ENCODE measurements around the gene FKBP1B.
"Not testable (repeated sequence)": the region's sequence is repeated elsewhere in the genome, so short reads cannot be mapped to it uniquely, and the experiment has no call there.

The FKBP1B gene

DNA sequence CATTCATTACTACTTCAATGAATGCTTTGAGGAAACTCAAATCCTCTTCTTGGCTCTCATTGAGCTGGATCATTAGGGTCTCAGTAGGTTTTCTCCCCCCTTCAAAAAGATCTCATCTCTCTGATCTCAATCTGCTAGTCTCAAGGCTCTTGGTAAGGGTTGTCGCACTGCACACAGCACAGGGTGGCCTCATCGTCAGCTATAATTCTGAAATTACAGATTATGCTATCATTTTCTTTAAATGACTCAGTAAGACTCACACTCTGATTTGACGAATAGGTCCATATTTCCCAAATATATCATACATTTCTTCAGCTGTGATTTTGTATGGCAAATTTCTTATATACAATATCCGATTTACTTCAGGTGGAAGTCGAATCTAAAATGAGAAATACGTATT is 24.3 kb downstream of the FKBP1B start:
- DNase-seq: no peak

DNA sequence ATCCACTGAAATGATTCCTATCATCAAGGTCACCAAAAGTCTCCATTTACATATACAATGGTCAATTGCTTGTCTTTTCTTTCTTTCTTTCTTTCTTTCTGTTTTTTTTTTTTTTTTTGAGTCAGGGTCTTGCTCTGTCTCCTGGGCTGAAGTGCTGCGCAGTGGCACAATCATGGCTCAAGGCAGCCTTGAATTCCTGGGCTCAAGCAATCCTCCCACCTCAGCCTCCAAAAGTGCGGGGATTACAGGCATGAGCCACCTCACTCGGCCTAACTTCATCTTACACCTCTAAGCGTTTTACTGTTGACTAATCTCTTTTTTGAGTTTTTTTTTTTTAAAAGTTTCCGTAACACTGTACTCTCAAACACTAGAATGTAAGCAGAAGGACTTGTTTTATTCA is 25.7 kb downstream of the FKBP1B start:
- no peak for DNase-seq

DNA sequence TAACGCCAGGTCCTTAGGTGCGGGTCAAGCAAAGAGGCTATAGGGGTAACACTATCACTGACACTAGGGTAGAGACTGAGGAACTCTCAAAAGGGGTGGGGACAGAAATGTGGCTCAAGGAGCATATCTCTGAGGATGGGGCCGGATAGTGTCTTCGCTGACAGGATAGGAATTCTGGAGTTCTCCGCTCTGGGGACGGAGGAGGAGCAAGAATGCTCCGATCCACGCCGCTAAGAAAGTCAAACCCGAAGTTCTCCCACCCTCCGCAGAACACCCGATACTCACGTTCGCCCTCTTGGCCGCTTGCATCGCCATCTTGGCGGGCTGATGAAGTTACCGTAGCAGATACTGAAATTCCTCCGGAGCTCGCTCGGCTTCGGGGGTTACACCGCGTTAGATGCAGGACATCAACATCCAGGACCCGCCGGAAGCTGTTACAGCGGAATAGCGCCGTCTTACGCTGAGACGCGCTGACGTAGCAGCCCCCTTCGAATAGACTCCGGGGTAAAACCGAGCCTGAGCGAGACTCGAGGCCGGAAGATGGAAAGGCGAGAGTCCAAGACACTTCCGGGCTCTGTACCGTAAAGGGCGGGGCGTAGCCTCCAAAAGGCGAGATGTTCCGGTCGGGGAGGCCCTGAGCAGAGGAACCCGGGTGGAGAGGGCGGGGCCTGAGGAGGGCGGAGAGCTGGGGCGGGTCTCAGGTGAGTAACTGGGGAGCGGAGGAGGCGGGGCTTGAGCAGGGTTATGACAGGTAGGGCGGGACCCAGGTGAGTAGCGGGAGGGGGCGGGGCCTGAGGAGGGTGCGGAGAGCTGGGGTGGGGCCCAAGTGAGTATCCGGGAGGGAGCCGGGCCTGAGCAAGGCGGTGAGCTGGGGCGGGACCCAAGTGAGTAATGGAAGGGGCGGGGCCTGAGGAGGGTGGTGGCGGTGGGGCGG is 26.6 kb downstream of the FKBP1B start, which contains the start of gene SF3B6:
Gene SF3B6 (minus strand): TSS at position 412 of the 934 bp plus-strand sequence. CDS start 97 bp downstream, at position 315.
- peak; percentile 100 for DNase-seq

DNA sequence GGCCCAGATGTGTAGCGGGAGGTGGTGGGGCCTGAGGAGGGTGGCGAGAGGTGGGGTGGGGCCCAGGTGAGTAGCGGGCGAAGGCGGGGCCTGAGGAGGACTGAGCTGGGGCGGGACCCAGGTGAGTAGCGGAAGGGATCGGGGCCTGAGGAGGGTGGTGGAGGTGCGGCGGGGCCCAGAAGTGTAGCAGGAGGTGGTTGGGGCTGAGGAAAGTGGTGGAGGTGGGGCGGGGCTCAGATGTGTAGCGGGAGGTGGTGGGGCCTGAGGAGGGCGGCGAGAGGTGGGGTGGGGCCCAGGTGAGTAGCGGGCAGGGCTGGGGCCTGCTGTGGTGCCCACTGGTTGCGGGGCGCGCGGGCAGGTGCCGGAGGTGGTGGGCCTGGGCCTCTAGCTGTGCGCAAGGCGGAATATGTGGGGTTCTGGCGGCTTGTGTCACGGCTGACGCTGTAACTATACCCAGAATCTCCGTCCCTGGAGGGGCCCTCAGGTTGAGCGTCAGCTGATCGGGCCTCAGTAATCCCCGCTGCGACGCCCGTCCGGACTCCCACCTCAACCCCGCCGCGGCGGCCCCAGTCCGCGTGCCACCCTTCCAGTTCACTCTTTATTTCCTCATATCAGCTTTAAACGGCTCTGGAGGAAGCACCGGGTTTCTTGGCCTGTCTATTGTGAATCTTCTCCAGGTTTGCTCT is 27.5 kb downstream of the FKBP1B start:
- DNase-seq: no peak

DNA sequence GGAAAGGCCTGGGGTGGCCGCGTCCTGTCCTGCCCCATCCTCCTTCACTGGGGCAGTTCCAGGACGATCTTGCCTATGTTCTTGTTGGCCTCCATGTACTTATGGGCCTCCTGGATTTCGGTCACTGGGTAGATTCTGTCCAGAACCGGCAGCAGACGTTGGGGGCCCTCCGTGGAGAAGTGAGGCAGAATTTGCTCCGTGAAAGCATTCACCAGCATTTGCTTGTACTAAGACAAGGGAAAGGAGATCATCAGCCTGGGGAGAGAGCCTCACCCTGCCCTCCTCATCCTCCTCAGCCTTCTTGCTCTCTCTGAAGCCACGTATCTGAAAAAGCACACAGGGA is 28.0 kb downstream of the FKBP1B start:
- DNase-seq: no peak

DNA sequence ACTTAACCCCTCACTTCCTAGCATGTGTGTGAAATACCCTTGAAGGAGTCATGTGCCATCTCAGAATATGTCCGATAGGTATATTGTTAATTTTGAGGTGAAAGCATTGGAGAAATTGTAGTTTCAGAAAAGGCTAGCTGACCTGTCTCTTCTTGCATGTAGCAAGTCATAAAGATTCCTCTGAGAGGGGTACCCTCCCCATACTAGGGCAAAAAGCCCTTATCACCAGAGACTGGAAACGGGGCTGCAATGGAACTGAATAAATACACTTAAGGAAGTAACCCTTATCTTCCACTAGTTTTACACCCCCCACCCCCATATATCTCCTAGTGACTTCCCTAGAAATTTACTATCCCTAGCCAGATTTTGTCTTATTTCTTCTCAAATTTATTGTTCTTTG is 28.3 kb downstream of the FKBP1B start:
- DNase-seq: no peak

DNA sequence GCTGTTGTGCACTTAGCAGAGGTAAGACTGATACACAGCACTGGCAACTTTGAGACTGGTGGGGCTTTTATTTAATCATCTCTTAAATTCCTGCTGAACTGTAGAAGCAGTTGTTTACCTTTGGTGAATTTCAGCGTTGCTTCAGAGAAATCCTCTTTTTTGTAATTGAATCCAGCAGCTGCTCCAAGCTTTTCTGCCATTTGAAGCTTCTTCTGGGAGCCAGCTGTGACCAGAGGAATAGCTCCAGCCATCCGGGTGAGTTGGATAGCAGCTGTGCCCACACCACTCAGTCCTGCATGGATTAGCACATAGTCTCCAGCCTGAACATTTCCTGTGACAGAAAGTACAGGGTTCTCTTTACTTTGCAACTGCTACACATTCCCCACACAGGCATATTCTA is 31.2 kb downstream of the FKBP1B start:
- DNase-seq: no peak

DNA sequence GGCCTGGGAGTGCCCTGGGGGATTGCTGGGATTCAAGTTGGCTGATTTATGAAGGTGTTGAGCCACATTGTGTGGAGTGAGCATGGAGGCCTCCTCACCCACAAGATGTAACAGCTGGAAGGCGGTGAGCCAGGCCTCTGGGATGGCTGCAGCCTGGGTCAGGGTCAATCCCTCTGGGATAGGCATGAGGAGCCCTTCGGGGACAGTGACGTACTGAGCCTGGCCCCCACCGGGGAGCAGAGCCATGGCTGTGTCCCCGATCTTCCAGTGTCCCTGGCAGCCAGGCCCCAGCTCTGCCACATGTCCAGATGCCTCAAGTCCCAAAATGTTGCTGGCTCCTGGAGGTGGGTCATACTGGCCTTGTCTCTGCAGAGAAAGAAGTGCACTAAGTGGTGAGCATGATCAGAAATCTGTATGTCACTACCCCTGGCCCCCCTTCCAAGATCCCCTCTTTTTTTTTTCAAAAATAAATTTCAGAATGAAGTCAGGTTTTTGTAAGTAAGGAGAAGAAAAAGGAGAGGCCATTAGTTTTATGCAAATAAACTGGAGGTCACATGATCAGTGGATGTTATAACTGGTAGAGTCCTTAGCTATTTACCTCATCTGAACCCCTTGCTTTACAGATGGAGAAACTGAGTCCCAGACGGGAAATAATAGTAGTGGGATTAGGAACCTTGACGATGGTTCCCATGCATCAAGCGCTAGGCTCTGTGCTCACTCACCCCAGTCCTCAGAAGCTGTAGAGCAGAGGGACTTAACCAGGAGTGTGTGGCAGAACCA is 33.4 kb downstream of the FKBP1B start:
- DNase-seq: no peak

DNA sequence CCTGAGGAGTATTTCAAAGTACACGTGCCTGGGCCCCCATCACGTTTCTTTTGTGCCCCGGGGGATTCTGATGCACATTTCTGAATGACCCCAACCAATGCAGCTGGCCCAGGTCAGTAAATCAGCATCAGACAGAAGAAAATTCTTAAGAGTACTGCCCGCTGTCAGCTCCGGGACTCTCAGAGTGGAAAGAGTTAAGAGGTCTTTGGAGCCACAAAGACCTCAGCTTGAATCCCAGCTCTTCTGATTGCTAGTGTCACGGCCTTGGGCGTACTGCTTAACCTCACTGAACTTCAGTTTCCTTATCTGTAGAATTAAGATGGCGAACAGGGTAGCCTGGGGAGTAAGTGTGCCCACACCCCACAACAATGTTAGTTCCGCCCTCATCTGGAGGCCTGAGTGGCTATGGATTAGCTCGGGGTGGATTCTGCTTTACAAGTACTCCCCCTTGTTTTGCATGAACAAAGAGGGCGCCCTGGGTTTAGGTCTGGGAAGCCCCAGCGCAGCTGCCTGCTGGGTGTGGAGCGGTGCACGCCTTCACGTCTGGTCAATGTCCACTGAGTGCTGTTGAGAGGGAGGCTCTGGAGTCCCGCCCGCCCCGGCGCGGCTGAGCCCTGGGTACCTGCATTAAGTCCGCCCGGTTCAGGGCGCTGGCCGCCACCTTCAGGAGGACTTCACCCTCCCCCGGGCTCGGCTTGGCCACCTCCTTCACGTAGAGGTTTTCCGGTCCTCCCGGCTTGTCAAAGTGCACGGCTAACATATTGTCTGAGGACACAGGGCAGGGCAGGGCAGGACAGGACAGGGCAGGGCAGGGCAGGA is 34.2 kb downstream of the FKBP1B start:
- peak; percentile 27 for DNase-seq

DNA sequence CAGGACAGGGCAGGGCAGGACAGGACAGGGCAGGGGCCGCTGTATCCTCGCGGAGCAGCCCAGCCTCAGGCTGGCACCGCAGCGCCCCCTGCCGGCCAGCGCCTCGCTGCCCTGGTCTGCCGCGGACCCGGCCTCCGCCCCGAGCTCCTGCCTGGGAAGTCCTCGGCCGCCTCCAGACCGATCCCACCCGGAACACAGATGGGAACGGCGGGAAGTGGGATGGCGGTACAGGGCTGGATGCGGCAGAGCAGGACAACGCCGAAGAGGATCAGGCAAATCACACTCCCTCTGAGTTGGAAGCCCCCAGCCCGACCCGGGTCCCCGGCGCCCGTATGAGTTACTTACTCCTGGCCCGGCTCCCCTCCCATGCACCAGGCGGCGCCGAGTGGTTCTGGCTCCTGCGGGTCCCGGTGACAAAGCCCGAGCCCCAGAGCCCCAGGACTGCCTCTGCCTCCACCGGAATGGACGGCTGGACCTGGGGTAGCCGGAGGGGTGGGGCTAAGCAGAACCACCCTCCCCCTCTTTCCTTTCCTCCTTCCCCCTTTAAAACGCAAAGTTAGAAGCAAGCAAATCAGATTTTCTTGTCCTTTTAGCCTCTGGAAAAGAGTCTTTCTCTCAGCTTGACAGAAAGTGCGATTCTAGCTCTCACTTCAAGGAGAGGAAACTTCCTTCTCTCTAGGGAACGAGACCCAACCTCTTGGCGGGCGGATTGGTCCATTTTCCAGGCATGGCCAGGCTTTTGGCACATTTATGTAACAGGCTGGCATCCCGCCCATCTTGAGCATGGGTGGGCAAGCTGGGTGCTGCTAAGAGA is 35.1 kb downstream of the FKBP1B start, which contains the start of gene TP53I3:
Gene TP53I3 (minus strand): TSS at position 449 of the 814 bp plus-strand sequence. CDS start 508 bp downstream, outside the sequence.
- DNase-seq: peak; percentile 75

DNA sequence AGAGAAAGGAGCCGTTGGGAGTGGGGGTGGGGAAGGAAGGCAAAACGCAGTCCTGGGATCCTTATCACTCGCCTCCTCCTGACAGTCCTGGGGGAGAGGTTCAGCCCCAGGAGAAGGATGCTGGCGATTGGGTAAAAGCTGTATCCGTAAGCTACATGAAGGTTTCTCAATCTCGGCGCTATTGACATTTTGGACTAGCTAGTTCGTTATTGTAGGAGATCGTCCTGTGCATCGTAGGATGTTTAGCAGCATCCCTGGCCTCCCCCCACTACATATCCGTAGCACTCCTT is 35.6 kb downstream of the FKBP1B start:
- no peak for DNase-seq

DNA sequence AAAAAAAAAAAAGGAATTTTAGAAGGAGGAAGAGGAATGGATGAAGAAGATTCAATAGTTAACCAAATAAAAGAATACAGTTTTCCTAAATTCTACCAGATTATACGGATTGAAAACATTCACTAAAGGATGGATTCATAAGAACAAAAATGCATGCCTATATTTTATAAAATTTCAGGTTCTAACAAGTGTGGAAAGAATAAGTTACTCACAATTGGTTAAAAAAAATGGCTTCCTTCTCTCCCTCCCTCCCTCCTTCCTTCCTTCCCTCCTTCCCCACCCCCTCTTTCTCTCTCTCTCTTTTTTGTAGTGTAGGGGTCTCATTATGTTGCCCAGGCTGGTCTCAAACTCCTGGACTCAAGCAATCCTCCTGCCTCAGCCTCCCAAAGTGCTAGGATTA is 36.7 kb downstream of the FKBP1B start:
- DNase-seq: no peak

DNA sequence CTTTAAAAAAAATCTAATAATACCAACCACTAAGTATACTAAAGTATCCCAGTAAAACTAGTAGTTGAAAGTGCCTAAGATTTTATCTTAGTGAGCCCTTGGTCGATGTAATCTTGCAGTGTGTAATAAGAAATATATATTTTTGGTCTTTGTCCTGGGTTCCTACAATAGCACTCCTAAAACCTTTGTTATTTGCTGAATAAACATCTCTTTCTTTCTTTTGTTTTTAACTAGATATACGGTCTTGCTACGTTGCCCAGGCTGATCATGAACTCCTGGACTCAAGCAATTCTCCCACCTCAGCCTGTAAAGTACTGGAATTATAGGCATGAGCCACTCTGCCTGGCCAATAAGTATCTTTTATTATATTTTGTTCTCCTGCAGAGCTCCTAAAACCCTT is 37.5 kb downstream of the FKBP1B start:
- no peak for DNase-seq

DNA sequence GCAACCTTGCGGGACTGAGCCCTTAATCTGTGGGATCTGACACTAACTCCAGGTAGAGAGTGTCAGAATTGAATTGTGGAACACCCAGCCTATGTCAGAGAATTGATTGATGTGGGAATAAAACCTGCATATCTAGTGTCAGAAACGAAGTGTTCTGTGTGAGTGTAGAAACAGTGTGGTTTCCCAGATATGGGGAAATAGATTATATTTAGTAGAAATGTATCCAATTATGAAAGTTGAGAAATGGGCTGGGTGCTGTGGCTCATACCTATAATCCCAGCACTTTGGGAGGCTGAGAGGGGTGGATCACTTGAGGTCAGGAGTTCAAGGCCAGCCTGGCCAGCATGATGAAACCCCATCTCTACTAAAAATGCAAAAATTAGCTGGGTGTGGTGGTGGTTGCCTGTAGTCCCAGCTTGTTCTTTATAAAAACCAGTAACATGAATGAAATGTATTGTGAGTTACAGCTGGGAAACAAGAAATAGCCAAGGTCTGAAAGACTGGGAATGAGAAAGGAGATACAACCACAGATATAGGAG is 39.3 kb downstream of the FKBP1B start:
- no peak for DNase-seq

DNA sequence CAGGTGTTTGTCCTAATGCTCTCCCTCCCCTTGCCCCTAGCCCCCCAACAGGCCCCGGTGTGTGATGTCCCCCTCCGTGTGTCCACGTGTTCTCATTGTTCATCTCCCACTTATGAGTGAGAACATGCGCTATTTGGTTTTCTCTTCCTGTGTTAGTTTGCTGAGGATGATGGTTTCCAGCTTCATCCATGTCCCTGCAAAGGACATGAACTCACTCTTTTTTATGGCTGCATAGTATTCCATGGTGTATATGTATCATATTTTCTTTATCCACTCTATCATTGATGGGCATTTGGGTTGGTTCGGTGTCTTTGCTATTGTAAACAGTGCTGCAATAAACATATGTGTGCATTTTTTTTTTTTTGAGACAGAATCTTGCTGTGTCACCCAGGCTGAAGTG is 43.7 kb downstream of the FKBP1B start:
- DNase-seq: not testable (repeated sequence)

DNA sequence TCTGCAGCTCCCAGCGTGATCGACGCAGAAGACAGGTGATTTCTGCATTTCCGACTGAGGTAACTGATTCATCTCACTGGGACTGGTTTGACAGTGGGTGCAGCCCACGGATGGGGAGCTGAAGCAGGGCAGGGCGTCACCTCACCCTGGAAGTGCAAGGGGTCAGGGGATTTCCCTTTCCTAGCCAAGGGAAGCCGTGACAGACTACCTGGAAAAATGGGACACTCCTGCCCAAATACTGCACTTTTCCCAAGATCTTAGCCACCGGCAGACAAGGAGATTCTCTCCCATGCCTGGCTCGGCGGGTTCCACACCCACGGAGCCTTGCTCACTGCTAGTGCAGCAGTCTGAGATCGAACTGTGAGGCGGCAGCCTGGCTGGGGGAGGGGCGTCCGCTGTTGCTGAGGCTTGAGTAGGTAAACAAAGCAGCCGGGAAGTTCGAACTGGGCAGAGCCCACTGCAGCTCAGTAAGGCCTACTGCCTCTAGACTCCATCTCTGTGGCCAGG is 45.7 kb downstream of the FKBP1B start:
- DNase-seq: not testable (repeated sequence)

DNA sequence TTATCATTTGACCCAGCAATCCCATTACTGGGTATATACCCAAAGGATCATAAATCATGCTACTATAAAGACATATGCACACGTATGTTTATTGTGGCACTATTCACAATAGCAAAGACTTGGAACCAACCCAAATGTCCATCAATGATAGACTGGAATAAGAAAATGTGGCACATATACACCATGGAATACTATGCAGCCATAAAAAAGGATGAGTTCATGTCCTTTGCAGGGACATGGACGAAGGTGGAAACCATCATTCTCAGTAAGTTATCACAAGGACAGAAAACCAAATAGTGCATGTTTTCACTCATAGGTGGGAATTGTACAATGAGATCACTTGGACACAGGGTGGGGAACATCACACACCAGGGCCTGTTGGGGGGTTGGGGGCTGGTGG is 51.2 kb downstream of the FKBP1B start:
- not testable (repeated sequence) for DNase-seq

DNA sequence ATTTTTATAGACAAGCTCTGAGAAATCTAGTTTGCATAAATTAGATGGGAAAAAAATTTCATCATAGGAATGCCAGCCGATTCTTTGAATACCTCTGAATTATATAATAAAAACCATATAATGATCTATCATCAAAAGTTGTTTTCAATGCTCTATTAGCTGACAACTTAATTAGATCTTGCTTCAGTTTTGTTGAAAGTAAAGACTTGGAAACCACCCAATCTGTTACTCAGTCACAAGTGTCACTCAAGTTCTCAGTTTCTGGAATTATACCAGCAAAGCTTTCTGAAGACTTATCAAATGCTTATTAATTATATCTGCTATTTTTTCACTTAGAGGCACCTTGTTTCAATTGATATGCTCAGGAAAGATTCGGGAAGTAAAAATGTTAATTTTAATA is 52.5 kb downstream of the FKBP1B start:
- no peak for DNase-seq

DNA sequence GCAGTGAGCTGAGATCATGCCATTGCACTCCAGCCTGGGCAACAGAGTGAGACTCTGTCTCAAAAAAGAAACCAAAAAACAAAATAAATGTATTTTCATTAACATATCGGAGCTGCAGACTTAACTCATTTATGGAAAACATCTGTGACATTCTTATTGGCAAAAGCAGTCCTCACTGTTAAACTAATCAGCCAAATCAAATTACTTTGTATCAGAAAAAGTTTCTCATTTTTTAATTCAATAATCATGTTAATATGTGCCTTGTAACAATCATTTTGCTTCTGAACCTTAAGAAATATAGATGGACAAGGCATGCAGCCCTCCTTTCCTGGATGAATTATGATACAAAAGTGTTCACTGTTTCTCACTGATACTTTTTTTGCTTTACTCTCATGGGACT is 53.1 kb downstream of the FKBP1B start:
- no peak for DNase-seq

DNA sequence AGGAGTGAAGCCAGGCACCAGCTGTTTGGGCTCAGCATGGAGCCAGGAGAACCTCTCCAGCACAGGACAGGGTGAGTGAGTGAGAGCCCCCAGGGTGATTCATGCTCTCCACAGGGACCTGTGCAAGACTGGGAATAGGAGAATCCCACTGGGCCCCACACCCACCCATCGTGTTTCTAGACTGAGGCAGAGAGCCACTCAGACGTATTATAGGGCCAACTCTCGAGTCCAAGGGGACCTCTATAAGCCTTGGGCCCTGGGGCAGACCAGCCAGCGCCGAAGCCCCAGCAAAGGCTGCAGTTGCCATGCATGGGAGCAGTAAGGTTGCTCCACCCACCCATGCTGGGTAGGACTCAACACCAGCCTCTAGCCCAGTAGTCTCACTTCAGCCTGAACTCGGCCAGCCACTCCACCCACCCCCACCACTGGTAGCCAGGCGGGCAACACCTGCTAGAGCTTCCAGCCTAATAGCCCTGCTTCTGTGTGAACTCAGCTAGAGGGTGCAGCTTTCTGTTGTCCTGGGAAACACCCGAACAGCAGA is 54.6 kb downstream of the FKBP1B start:
- no peak for DNase-seq

DNA sequence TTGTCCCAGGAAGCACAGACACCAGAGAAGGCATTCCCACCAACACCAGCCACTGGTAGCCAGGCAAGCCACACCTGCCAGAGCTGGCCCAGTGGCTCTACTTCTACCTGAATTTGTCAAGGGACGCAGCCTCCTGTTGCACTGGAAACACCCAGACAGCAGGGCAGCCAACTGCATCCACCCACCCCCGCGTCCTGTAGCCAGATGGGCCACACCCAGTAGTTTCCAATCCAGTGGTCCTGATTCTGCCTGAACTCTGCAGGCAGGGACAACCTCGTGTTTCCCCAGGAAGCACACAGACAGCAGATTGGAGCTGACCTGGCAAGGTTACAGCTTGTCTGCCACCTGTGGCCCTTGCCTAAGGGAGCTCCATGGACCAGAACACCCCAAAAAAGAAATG is 55.4 kb downstream of the FKBP1B start:
- DNase-seq: no peak

All from stimulated activated CD4-positive, alpha-beta T cell treated with anti-CD3 and anti-CD28 coated beads, Interleukin-1b, Interleukin-23, amount 100 ng/mL, for 48 hours (primary cell).